Mucosa of rectum (tissue), 2 donors: Measurements from ENCODE around the gene URAD.

Experiments
- H3K27ac ChIP-seq, 2 donors: one replicate each; pipeline ENCODE4 v1.7.0; 2013; ENCODE audit warnings: inconsistent platforms in 2 of 2, low read depth in 2 of 2, low read length in 2 of 2
- H3K27me3 ChIP-seq, 2 donors: one replicate each; pipeline ENCODE4 v1.7.0; 2013; ENCODE audit warnings: low read length in 2 of 2; ENCODE audit not compliant: control insufficient read depth in 2 of 2, insufficient read depth in 2 of 2
- H3K36me3 ChIP-seq, 2 donors: one replicate each; pipeline ENCODE4 v1.7.0; 2013; ENCODE audit warnings: low read length in 2 of 2; ENCODE audit not compliant: control insufficient read depth in 2 of 2, insufficient read depth in 2 of 2
- H3K4me1 ChIP-seq, 2 donors: one replicate each; pipeline ENCODE4 v1.7.0; 2013; ENCODE audit warnings: low read length in 2 of 2, mild to moderate bottlenecking in 1 of 2; ENCODE audit not compliant: control insufficient read depth in 2 of 2, insufficient read depth in 2 of 2
- H3K4me3 ChIP-seq, 2 donors: one replicate each; pipeline ENCODE4 v1.7.0; 2013; ENCODE audit warnings: low read length in 2 of 2
- H3K9ac ChIP-seq, 2 donors: one replicate each; pipeline ENCODE4 v1.7.0; 2013; ENCODE audit warnings: low read length in 2 of 2, low read depth in 1 of 2, mild to moderate bottlenecking in 1 of 2
- H3K9me3 ChIP-seq, 2 donors: one replicate each; pipeline ENCODE4 v1.7.0; 2013; ENCODE audit warnings: low read length in 2 of 2; ENCODE audit not compliant: control insufficient read depth in 2 of 2
- donor health status: healthy.
- donor health status: Normal muscosa, but diverticular disease.

URAD gene

DNA sequence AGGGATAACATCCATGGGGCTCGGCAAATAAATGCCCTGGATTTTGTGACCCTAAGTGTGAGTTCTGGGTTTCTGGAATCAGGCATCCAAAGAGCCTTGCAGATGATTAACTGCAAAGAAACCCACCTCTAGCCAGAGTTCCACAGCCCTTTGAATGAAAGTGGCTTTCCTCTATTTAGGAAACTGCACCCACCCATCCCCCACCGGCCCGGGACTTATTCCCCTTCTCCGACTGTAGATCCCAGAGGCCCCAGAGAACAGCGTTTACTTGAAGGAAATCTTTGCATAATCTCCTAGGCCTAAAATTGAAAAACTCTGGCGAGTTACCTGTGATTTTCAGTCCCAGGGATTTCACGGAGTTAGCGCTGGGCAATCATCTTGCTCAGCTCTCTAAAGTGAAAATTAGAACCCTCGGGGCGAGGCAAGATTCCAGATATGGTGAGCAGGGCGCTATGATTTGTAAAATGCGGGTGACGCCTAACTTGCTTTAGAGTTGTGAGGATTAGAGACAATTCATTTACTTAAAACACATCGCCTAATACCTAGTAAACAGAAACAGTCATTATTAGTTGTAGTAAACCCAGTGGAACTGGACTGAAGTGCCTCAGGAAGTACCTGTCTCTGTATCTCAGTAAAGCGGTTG is 9.4 kb downstream of the URAD start:
- Histone ChIP-seq H3K9me3 (no peaks in the 10 kb centered on the region), H3K27me3 (peaks cover 22% of the 10 kb centered on the region in 2 donors), H3K27ac (peak overlapping the region; percentile 91 to 95), H3K36me3 (no peaks in the 10 kb centered on the region), H3K9ac (peak overlapping the region; percentile 76 to 94), H3K4me1 (peaks cover 4 to 28% of the 10 kb centered on the region in 2 donors), H3K4me3 (peak overlapping the region; percentile 78 to 88)

DNA sequence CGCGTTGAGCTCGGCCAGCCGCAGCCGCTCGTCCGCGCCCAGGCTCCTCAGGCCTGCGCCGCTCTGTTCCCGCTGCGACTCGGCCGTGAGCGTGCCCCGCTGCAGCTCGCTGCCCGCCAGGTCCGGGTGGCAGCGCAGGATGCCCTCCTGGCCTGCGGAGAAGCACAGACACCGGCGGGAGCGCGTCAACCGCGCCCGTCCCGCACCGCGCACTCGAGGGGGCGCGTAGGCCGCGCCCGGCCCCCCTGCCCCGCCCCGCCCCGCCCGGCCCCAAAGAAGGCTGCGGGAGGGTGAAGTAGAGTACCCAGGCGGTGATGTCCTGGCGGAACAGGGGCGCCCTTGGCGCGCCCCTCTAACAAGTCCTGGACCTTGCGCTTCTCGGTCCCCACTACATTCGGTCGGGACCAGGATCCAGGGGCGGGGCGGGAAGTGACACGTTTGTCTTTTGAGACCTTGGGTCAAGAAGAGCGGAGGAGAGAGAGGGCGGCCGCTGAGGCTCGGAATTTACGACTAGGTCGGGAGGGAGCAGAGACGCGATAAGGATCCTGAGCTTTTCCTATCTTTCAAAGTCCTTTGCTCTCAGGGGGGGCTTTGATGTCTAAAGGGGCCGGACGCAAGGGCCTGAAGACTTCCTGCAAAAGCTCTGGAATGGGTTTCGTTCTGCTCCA is 10.1 kb downstream of the URAD start:
- H3K4me3 ChIP-seq: peak overlapping the region; percentile 78 to 88
- H3K9ac ChIP-seq: peak overlapping the region; percentile 93 to 94
- H3K27ac ChIP-seq: peak overlapping the region; percentile 91 to 95
- no peaks in the 10 kb centered on the region for H3K36me3 ChIP-seq
- H3K9me3 ChIP-seq: no peaks in the 10 kb centered on the region
- peaks cover 22 to 23% of the 10 kb centered on the region in 2 donors for H3K27me3 ChIP-seq
- H3K4me1 ChIP-seq: peaks cover 4 to 35% of the 10 kb centered on the region in 2 donors

DNA sequence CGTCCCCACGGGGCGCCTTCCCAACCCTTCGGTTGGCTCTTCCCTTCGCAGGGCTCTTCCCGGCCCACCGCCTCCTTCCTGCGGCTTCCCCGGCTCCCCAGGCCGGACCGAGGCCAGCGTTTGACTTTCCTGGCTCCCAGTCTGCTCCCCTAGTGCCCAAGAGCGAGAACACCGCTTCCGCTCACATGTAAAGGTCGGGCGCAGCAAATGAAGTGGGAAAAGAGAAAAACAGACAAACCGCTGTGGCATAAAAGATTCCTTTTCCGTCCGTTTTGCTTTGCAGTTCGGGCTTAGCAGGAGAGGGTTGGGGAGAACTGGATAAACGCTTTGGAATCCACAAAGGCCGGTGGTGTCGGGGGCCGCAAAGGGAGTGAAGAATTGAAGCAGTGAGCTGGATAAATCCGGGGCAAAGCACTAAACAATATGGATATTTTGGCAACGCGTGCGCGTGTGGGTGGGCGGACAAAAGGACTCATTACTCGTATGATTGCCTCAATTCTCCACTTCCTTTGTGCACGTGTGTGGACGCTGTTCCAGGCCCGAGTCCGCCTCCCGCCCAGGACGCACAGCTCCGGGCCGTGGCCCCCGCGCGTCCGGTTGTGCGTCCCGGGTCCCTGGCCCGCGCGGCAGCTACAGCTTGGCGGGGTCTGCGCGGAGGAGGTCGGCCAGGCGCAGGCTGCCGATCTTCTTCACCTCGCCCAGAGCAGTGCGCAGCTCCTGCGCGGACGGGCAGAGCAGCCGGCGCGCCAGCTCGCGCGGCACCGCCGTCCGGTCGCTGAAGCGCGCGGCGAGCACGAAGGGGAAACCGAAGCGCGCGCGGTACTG is 10.8 kb downstream of the URAD start:
- Histone ChIP-seq H3K4me1 (peaks cover 10 to 40% of the 10 kb centered on the region in 2 donors), H3K9me3 (no peaks in the 10 kb centered on the region), H3K4me3 (peak overlapping the region; percentile 78 to 88), H3K9ac (peak overlapping the region; percentile 93 to 94), H3K27ac (peak overlapping the region; percentile 91 to 95), H3K27me3 (peaks cover 20 to 22% of the 10 kb centered on the region in 2 donors), H3K36me3 (no peaks in the 10 kb centered on the region)

DNA sequence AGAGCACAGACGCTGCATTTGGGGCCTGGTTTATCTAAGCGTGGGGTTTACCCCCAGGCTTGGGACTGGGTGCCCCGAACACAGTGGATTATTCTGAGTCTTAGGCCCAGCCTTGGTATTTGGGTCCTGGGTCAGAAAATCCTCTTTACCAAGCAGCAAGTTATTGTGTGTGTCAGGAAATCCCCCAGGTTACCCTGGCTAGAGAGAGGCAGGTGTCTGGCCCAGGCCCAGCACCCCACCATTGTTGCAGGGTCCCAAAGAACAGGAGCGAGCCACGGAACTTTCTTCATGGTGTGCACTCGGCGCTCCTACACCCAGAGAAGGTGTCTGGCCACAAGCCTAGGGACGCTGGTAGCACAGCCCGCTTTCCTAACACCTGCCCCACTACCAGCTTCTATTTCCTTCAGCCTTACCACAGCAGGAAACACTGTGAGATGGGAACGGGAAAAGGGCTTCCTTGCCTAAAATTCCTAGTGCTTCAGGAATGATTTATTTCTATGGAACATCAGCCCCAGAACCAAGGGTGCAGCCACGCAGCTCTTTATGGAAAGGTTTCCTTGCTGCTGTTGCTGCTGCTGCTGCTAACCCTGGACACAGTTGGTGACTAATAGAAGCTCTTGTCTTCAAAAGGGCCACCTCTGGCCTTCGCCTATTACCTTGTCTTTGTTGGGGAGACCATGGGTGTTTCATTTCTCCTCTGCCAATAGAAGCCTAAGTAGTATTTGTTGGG is 12.0 kb downstream of the URAD start:
- Histone ChIP-seq H3K27ac (peak overlapping the region; percentile 91 to 95), H3K36me3 (no peaks in the 10 kb centered on the region), H3K4me1 (peaks cover 21 to 52% of the 10 kb centered on the region in 2 donors), H3K4me3 (peak overlapping the region; percentile 78 to 88), H3K9ac (peak overlapping the region; percentile 86 to 94), H3K9me3 (no peaks in the 10 kb centered on the region), H3K27me3 (peaks cover 19 to 20% of the 10 kb centered on the region in 2 donors)

DNA sequence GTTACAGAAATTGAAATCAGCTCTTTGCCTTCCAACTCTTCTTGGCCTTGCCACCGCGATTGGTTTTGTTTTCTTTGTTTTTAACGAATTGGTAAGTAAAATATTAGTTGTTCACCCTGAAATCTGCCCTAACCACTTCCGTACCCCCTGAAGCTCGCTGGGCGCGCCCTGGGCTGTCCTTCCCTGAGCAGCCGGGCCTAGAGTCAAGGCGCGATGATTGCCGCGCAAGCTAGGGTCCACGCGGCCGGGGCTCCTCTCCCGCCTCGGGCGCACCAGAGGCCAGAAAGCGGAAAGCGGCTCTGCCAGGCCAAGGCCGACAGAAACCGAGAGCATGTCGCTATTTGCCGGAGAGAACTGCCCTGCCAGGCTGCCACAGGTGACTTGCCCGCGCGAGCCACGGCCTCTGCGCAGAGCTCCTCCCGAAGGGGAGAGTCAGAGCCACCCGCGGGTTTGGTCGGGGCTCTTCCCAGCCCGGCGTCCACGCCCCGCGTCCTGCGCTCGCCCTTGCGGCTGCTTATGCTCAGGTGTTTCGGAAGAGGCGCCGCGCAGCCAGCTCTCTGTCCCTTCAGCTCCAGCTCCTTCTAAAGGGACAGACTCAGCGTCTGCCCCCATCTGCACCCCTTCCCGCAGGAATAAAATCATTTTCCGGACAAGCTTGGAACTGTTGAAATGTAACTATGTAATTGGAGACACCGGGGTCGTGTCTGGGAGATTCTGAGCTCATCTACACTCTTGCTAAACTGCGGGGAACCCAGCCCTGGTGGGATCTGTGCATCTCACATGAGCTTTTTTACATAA is 12.7 kb downstream of the URAD start:
- Histone ChIP-seq H3K4me1 (peaks cover 27 to 52% of the 10 kb centered on the region in 2 donors), H3K9ac (peak overlapping the region; percentile 86 to 94), H3K36me3 (no peaks in the 10 kb centered on the region), H3K27ac (peak overlapping the region; percentile 91 to 95), H3K27me3 (peaks cover 13 to 14% of the 10 kb centered on the region in 2 donors), H3K9me3 (no peaks in the 10 kb centered on the region), H3K4me3 (peak overlapping the region; percentile 78 to 88)

DNA sequence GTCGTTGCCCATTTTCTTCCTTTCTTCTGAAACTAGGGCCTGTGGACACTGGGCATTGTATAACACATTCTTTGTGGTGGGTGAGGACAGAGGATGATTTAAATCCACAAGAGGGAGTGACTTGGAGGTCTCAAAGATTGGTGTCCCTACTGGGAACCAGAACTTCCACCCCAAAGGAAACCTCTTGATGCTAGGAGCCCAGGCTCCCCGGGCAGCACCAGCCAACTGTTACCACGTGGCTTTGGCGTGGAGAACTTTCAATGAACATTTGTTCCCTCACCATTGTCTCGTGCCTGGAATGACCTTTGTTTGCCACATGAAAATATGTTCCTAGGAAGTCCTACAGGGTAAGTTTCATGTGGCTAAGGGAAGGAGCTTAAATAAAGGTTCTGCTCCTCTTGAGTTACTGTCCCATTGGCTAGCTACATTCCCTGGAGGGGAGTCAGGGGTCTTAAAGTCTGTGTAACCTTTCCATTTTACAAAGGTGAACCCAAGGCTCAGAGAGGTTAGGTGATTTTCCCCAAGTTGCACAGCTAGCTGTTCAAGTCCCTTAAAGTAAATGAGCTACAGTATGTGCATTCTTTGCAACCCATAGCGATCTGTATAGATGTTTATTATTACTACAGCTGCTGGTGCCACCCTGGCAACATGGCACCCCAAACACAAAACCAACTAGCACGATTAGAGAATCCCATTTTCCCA is 14.4 kb downstream of the URAD start:
- Histone ChIP-seq H3K36me3 (no peaks in the 10 kb centered on the region), H3K4me3 (peak overlapping the region in 1 of 2 donors; percentile 8), H3K4me1 (peaks cover 25 to 52% of the 10 kb centered on the region in 2 donors), H3K9ac (peak overlapping the region in 1 of 2 donors; percentile 94), H3K27me3 (peaks cover 13 to 14% of the 10 kb centered on the region in 2 donors), H3K27ac (peak overlapping the region; percentile 91 to 95), H3K9me3 (no peaks in the 10 kb centered on the region)

DNA sequence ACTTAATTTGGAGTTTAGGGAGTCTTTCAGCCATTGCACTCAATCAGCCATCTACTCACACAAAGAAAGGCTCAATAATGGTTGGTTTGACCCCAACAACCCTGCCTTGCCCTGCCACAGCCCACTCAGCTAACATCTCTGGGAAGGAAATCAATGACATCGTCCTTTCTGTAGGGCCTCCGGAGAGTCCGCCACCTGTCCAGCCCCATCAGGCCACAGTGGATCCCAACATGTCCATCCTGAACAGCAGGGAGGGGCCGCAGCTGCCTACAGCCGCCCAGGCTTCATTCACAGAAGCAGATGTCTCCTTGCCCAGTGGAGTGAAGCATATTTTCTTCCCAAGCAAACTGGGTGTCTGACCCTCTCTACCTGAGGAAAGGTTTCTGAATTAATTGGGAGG is 15.2 kb downstream of the URAD start:
- peaks cover 18% of the 10 kb centered on the region in 2 donors for H3K27me3 ChIP-seq
- H3K4me3 ChIP-seq: no peak overlapping the region
- peak overlapping the region; percentile 91 to 95 for H3K27ac ChIP-seq
- H3K4me1 ChIP-seq: peaks cover 25 to 50% of the 10 kb centered on the region in 2 donors
- H3K9ac ChIP-seq: peak overlapping the region in 1 of 2 donors; percentile 9
- H3K36me3 ChIP-seq: no peaks in the 10 kb centered on the region
- H3K9me3 ChIP-seq: no peaks in the 10 kb centered on the region

DNA sequence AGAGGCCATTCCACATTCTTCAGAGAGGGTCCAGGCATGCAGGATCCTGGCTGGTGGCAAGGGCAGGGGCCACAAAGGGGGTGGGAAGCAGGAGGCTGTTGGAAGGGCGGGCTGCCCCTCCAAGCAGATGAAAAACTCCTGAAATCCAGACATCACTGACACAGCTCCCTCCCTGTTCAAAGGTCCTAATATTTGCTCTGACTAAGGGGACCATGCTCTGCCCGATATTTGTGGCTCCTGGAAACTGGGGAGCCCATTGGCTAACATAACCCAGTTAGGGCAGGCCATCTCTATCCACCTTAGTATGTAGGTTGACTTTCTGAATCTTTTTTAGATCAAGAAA is 16.0 kb downstream of the URAD start:
- peaks cover 20 to 24% of the 10 kb centered on the region in 2 donors for H3K27me3 ChIP-seq
- peak overlapping the region; percentile 84 to 100 for H3K27ac ChIP-seq
- no peaks in the 10 kb centered on the region for H3K9me3 ChIP-seq
- H3K4me1 ChIP-seq: peaks cover 25 to 50% of the 10 kb centered on the region in 2 donors
- H3K36me3 ChIP-seq: peaks cover 4 to 6% of the 10 kb centered on the region in 2 donors
- peak overlapping the region in 1 of 2 donors; percentile 70 for H3K9ac ChIP-seq
- H3K4me3 ChIP-seq: no peak overlapping the region
